ENCODE data around the gene PYCARD. TPM values are rescaled to one million over a fixed set of nuclear protein-coding genes. Genes with fewer than 3 reads are reported as not detected.
A peak's percentile ranks its signal among the peaks of the same experiment; 100 is the strongest.

PYCARD gene
- total RNA-seq, 1 experiment from 2014 or later = 37.5 TPM

DNA sequence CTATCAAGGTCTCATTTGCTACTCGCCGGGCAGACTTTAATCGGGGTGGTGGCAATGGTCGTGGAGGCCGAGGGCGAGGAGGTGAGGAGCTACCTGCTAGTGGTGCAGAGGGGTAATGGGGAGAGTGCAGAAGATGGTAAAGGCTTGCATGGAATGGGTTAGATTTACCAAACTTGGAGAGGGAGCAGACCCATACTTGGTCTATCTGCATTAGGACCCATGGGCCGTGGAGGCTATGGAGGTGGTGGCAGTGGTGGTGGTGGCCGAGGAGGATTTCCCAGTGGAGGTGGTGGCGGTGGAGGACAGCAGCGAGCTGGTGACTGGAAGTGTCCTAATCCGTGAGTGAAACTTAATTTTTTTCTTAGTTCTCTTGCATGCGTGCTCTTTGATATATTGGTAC, 12.5 kb downstream of the PYCARD start:
- H3K14ac ChIP-seq (ENCODE audit: insufficient read depth, low read length) = no peak overlapping the region
- H3K27me3 ChIP-seq (ENCODE audit: insufficient read depth, low read length) = no peaks in the 10 kb centered on the region
- H3K4me1 Mint-ChIP-seq = peaks cover 2 to 7% of the 10 kb centered on the region in 2 experiments; a peak in 2 of 4 replicates
- no peak overlapping the region for H3K4me2 ChIP-seq (ENCODE audit: insufficient read depth, insufficient read length, low read length)
- no peaks in the 10 kb centered on the region for H4K20me1 ChIP-seq (ENCODE audit: control insufficient read depth, insufficient read depth, insufficient read length)
- H3K4ac ChIP-seq (ENCODE audit: low read depth, low read length) = no peak overlapping the region
- H3K79me1 ChIP-seq (ENCODE audit: insufficient read depth, low read depth, low read length, poor library complexity, severe bottlenecking) = peaks cover 9% of the 10 kb centered on the region
- H4K5ac ChIP-seq (ENCODE audit: insufficient read length, low read depth, low read length) = no peak overlapping the region
- no peak overlapping the region for H4K91ac ChIP-seq (ENCODE audit: insufficient read length, low read depth, low read length)
- no peak overlapping the region for H2BK120ac ChIP-seq (ENCODE audit: low read depth, low read length, poor library complexity, severe bottlenecking)
- peaks cover 6% of the 10 kb centered on the region; the same call in 1 of the 2 replicates for H3K79me2 ChIP-seq (ENCODE audit: insufficient read depth, low read length)
- no peak overlapping the region for H3T11ph ChIP-seq (ENCODE audit: low read length)
- no peak overlapping the region for H2BK15ac ChIP-seq (ENCODE audit: low read depth, low read length)
- no peaks in the 10 kb centered on the region for H3K4me1 ChIP-seq (ENCODE audit: insufficient read depth, low read length)
- no peak overlapping the region for H2BK20ac ChIP-seq (ENCODE audit: low read depth, low read length, poor library complexity, severe bottlenecking)
- no peak overlapping the region for H3K9ac ChIP-seq (ENCODE audit: extremely low read depth, insufficient read length, low read length)
- no peak overlapping the region for H3K27ac ChIP-seq (ENCODE audit: insufficient read length, low read depth, low read length)
- no peak overlapping the region for H2AFZ ChIP-seq (ENCODE audit: low read length)
- H3K27me3 Mint-ChIP-seq (ENCODE audit: low read depth) = peaks cover 2% of the 10 kb centered on the region; the same call in 1 of the 2 replicates
- H2AK5ac ChIP-seq (ENCODE audit: insufficient read length, low read length) = no peak overlapping the region
- peak overlapping the region in 2 of 3 experiments; percentile 69 to 88; a peak in 4 of 7 replicates for H3K27ac Mint-ChIP-seq
- no peak overlapping the region for H3K23ac ChIP-seq (ENCODE audit: insufficient read length, low read depth, low read length)
- H3K9me3 Mint-ChIP-seq = no peaks in the 10 kb centered on the region
- no peak overlapping the region for H2BK5ac ChIP-seq (ENCODE audit: insufficient read length, low read length)
- no peaks in the 10 kb centered on the region for H3K23me2 ChIP-seq (ENCODE audit: insufficient read length, low read depth, low read length, poor library complexity, severe bottlenecking)
- TF ChIP-seq, protein P1, sequence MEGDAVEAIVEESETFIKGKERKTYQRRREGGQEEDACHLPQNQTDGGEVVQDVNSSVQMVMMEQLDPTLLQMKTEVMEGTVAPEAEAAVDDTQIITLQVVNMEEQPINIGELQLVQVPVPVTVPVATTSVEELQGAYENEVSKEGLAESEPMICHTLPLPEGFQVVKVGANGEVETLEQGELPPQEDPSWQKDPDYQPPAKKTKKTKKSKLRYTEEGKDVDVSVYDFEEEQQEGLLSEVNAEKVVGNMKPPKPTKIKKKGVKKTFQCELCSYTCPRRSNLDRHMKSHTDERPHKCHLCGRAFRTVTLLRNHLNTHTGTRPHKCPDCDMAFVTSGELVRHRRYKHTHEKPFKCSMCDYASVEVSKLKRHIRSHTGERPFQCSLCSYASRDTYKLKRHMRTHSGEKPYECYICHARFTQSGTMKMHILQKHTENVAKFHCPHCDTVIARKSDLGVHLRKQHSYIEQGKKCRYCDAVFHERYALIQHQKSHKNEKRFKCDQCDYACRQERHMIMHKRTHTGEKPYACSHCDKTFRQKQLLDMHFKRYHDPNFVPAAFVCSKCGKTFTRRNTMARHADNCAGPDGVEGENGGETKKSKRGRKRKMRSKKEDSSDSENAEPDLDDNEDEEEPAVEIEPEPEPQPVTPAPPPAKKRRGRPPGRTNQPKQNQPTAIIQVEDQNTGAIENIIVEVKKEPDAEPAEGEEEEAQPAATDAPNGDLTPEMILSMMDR (conservative IDR thresholded peaks at IDR 0.05) = no peak
- H2BK12ac ChIP-seq (ENCODE audit: insufficient read length, low read depth, low read length) = no peak overlapping the region
- H3K4me3 Mint-ChIP-seq = peak overlapping the region in 1 of 2 experiments; percentile 16; a peak in 2 of 5 replicates
- no CpG with 5 or more reads among the region's 12 CpGs for WGBS (ENCODE audit: extremely low coverage, insufficient read length, low lambda C conversion rate)
- no peak overlapping the region for H3K56ac ChIP-seq (ENCODE audit: insufficient read length, low read depth, low read length)
- no peaks in the 10 kb centered on the region for H3K9me3 ChIP-seq (ENCODE audit: control insufficient read depth, low read depth, low read length)
- DNase-seq = no peak
- H3K18ac ChIP-seq (ENCODE audit: insufficient read length, low read depth, low read length) = no peak overlapping the region
- no peak overlapping the region for H4K8ac ChIP-seq (replicated peaks; ENCODE audit: insufficient read length, low read depth, low read length)
- H3K36me3 Mint-ChIP-seq (ENCODE audit: insufficient read depth in 1 of 3, low read depth in 3 of 3) = peaks cover 91 to 100% (median 99%) of the 10 kb centered on the region in 3 experiments

All from H9 (cell line).